Uterus (tissue), 2 donors: Measurements from ENCODE around the gene BRF1.

Experiments
- CTCF ChIP-seq, 4 experiments: fragments of 200-600 bp in 2 of 4; fragments of 450-650 bp in 2 of 4; sonication (generic) in 2 of 4; IDR thresholded peaks; one replicate each; pipeline ENCODE4 v1.5.1; 2016 to 2019; ENCODE audit warnings: antibody characterized with exemption in 4 of 4, mild to moderate bottlenecking in 2 of 4, moderate library complexity in 1 of 4
- POLR2A ChIP-seq, 2 donors: fragments of 450-650 bp; IDR thresholded peaks; one replicate each; pipeline ENCODE4 v1.6.1; 2016; ENCODE audit warnings: antibody characterized with exemption in 2 of 2, mild to moderate bottlenecking in 1 of 2, moderate library complexity in 1 of 2

GRCh38 chr14:105199093-105199492 lies 101.7 kb downstream of the BRF1 start:
- no peak for TF ChIP-seq CTCF (IDR thresholded peaks at IDR 0.05)
- no peak for TF ChIP-seq POLR2A (IDR thresholded peaks at IDR 0.05)
